ENCODE results near the gene REX1BD.
A peak's percentile ranks its signal among the peaks of the same experiment; 100 is the strongest.

Gene REX1BD

DNA sequence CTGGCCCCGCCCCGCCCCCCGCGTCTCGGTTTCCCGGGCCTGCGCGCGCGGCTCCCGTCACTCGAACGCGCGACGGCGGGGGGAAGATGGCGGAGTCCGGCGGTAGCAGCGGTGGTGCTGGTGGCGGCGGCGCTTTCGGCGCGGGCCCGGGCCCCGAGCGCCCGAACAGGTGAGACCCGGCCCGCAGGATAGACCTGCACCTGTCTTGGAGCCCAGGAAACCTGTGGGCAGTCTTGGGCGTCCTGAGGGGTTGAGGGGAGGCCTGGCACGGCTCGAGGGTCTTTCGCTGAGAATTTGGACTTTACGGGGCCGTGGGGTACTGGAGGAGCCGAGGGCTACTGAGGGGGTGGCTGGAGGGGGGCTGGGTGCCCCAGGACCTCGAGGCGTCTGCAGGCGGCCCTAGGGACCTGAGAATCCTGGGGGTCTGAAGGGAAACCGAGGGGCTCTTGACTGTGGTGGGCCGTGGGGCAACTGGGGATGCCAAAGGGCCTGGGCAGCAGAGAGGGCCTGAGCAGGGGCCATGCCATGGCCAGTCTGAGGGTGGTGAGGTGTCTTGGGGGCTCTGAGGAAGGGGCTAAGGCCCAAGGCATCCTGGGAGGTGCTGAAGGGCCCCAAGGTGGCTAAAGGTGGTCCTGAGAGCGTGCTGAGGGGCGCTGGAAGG, 48.5 kb downstream of the REX1BD start, which contains the start of gene KLHL26:
Gene KLHL26 (plus strand): TSS at position 60 of the 661 bp plus-strand sequence. CDS start 27 bp downstream, at position 87.
- TF ChIP-seq POLR2AphosphoS5 (IDR thresholded peaks at IDR 0.05; ENCODE audit: low read depth, low read length) (peak; percentile 54; the same call in 1 of the 2 replicates), SIN3A (IDR thresholded peaks at IDR 0.05; ENCODE audit: borderline replicate concordance, insufficient read depth, low read length) (0 out of 2 replicates have a peak, but pooled peaks have one; percentile 46), TAF1 (IDR thresholded peaks at IDR 0.05; ENCODE audit: borderline replicate concordance, insufficient read depth, low read length) (0 out of 2 replicates have a peak, but pooled peaks have one; percentile 51), FOXP2 (optimal IDR thresholded peaks at IDR 0.05; ENCODE audit: borderline replicate concordance, extremely low read depth, extremely low read length, insufficient read depth) (peak; percentile 6)
- TF ChIP-seq, protein P1, sequence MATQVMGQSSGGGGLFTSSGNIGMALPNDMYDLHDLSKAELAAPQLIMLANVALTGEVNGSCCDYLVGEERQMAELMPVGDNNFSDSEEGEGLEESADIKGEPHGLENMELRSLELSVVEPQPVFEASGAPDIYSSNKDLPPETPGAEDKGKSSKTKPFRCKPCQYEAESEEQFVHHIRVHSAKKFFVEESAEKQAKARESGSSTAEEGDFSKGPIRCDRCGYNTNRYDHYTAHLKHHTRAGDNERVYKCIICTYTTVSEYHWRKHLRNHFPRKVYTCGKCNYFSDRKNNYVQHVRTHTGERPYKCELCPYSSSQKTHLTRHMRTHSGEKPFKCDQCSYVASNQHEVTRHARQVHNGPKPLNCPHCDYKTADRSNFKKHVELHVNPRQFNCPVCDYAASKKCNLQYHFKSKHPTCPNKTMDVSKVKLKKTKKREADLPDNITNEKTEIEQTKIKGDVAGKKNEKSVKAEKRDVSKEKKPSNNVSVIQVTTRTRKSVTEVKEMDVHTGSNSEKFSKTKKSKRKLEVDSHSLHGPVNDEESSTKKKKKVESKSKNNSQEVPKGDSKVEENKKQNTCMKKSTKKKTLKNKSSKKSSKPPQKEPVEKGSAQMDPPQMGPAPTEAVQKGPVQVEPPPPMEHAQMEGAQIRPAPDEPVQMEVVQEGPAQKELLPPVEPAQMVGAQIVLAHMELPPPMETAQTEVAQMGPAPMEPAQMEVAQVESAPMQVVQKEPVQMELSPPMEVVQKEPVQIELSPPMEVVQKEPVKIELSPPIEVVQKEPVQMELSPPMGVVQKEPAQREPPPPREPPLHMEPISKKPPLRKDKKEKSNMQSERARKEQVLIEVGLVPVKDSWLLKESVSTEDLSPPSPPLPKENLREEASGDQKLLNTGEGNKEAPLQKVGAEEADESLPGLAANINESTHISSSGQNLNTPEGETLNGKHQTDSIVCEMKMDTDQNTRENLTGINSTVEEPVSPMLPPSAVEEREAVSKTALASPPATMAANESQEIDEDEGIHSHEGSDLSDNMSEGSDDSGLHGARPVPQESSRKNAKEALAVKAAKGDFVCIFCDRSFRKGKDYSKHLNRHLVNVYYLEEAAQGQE (IDR thresholded peaks at IDR 0.05; ENCODE audit: insufficient read depth in 1 of 2, low read depth in 2 of 2, low read length in 2 of 2): no peak

DNA sequence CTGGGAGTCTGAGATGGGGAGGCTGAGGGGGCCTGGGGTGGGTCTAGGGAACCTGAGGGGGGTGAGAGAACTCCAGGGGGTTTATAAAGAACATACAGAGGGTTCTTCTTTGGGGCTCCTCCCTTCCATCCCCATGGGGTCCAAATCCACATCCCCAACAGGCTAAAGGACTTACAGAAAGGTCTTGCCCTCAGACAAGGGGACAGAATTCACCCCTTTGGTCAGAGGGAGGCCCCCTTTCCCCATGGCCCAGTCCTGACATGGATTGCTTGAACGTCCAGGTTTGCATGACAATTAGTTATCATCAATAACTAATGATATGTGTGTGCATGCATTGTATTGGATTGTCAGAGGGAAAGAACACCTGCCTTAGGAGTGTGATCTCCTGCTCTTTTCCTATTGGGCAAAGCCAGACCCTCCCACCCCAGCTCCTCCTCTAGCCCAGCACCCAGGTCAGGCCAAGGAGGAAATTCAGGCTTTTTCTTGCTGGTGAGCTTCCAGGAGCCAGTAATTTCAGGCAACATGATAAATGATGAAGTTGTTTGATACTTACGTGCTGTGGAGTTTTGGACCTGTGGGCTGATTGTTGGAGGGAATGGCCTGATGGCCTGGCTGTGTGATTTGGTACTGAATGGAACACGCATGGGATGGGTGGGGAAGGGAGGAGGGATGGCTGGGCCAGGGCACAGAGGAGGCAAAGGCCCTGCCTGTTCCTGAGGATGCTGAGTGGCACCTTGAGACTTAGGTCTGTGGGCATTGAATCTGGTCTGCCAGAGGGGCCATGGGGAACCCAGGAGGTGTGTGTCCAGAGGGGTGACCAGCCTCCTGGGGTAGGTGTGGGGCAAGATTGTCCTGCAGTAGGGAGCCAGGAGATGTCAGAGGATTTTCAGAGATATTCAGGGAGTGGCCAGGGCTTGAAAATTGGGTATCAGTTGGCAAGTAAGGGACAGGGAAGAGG, 49.4 kb downstream of the REX1BD start:
- no peak for TF ChIP-seq FOXP2 (optimal IDR thresholded peaks at IDR 0.05; ENCODE audit: borderline replicate concordance, extremely low read depth, extremely low read length, insufficient read depth)
- no peak for TF ChIP-seq TAF1 (IDR thresholded peaks at IDR 0.05; ENCODE audit: borderline replicate concordance, insufficient read depth, low read length)
- TF ChIP-seq, protein P1 (IDR thresholded peaks at IDR 0.05; ENCODE audit: insufficient read depth in 1 of 2, low read depth in 2 of 2, low read length in 2 of 2): no peak
- TF ChIP-seq POLR2AphosphoS5 (IDR thresholded peaks at IDR 0.05; ENCODE audit: low read depth, low read length): no peak
- no peak for TF ChIP-seq SIN3A (IDR thresholded peaks at IDR 0.05; ENCODE audit: borderline replicate concordance, insufficient read depth, low read length)

DNA sequence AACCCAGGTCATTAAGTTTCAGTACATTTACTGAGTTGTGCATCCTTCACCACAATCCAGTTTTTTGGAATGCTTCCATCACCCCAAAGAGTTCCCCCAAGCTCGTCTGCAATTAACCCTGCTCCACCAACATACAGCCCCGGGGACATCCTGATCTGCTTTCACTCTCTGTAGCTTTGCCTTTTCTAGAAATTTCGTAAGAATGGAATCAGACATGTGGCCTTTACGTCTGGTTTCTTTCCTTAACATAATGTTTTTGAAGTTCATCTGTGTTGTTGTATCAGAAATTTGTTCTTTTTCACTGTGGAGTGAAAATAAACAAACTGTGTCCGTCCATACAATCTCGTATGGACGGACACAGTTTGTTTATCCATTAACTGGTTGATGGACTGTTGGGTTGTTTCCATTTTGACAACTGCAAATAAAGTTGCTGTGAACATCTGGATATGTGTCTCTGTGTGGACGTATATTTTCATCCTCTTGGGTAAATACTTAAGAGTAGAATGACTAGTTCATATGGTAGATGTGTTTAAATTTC, 51.2 kb downstream of the REX1BD start:
- TF ChIP-seq, protein P1 (IDR thresholded peaks at IDR 0.05; ENCODE audit: insufficient read depth in 1 of 2, low read depth in 2 of 2, low read length in 2 of 2): no peak
- TF ChIP-seq TAF1 (IDR thresholded peaks at IDR 0.05; ENCODE audit: borderline replicate concordance, insufficient read depth, low read length): no peak
- no peak for TF ChIP-seq SIN3A (IDR thresholded peaks at IDR 0.05; ENCODE audit: borderline replicate concordance, insufficient read depth, low read length)
- no peak for TF ChIP-seq POLR2AphosphoS5 (IDR thresholded peaks at IDR 0.05; ENCODE audit: low read depth, low read length)
- no peak for TF ChIP-seq FOXP2 (optimal IDR thresholded peaks at IDR 0.05; ENCODE audit: borderline replicate concordance, extremely low read depth, extremely low read length, insufficient read depth)

All from PFSK-1 (cell line).